Measurements from ENCODE around the gene SFTPA1. TPM values are rescaled to one million over a fixed set of nuclear protein-coding genes. Genes with fewer than 3 reads are reported as not detected.
A peak's percentile ranks its signal among the peaks of the same experiment; 100 is the strongest.
"Not testable (repeated sequence)": the region's sequence is repeated elsewhere in the genome, so short reads cannot be mapped to it uniquely, and the experiment has no call there.

Gene SFTPA1
- total and polyA plus RNA-seq, 9 of the 15 experiments (the other 6 are each of a cell fraction or from before 2014, with no cell fraction given), result 0.04 to 3.5 (median 0.08) TPM; not detected in 5

- POLR2A ChIA-PET; H3K4me2 ChIP-seq (ENCODE audit: insufficient read depth, low read length); H3K4me1 ChIP-seq (replicated peaks in 1 of 2; ENCODE audit: control insufficient read depth in 2 of 2, insufficient read depth in 2 of 2, low read length in 2 of 2); H3K36me3 ChIP-seq (ENCODE audit: control insufficient read depth, insufficient read depth, low read length); BruUV-seq (replicated peaks); FAIRE-seq; in situ Hi-C loops (cut with MboI); H2AFZ ChIP-seq (ENCODE audit: low read depth, low read length); H3K9me1 ChIP-seq (ENCODE audit: control insufficient read depth, insufficient read depth, low read length); H3K27me3 ChIP-seq (ENCODE audit: control insufficient read depth in 2 of 2, insufficient read depth in 2 of 2, low read length in 2 of 2); H4K20me1 ChIP-seq (replicated peaks; ENCODE audit: control insufficient read depth, insufficient read depth, low read length); CTCF ChIA-PET (ENCODE audit: low intra/inter-chr PET ratio); H3K9me3 ChIP-seq (replicated peaks; ENCODE audit: control insufficient read depth, insufficient read depth, low read depth, low read length); ATAC-seq; H3K9ac ChIP-seq (ENCODE audit: insufficient read depth in 1 of 2, low read depth in 2 of 2, low read length in 2 of 2); intact Hi-C loops (cut with micrococcal nuclease); DNase-seq (ENCODE audit: extremely low read depth in 1 of 4, low spot score in 3 of 4); H3K79me2 ChIP-seq (ENCODE audit: control insufficient read depth, insufficient read depth, low read length); H3K4me3 ChIP-seq; H3K27ac ChIP-seq (ENCODE audit: extremely low read depth, low read depth, low read length); TF ChIP-seq JUND (IDR thresholded peaks at IDR 0.05; ENCODE audit: borderline replicate concordance, low read depth, low read length): not testable (repeated sequence)
- 0% methylated on average over 2 of the region's 2 CpGs for WGBS (ENCODE audit: insufficient coverage, low coverage, missing lambda C conversion rate)
- TF ChIP-seq C11orf30 (IDR thresholded peaks at IDR 0.05; ENCODE audit: low read depth) (peak; percentile 11; the same call in 1 of the 2 replicates), SMARCE1 (IDR thresholded peaks at IDR 0.05) (peak; percentile 55; the same call in 1 of the 2 replicates), JUND (tag; IDR thresholded peaks at IDR 0.05; ENCODE audit: borderline replicate concordance, low read depth, low read length) (0 out of 3 replicates have a peak, but pooled peaks have one; percentile 13), PKNOX1 (IDR thresholded peaks at IDR 0.05) (peak; percentile 23; the same call in 1 of the 2 replicates), MEIS2 (IDR thresholded peaks at IDR 0.05; ENCODE audit: partially characterized antibody) (peak; percentile 84), ARID1B (IDR thresholded peaks at IDR 0.05) (peak; percentile 21; the same call in 1 of the 2 replicates), SOX6 (IDR thresholded peaks at IDR 0.05) (peak; percentile 52; the same call in 1 of the 2 replicates), FOXA3 (CRISPR knock-in tag; conservative IDR thresholded peaks at IDR 0.05 in 1 of 2, IDR thresholded peaks at IDR 0.05 in 1 of 2) (peak in 1 of 2 experiments; percentile 77; a peak in 2 of 4 replicates), AFF1 (IDR thresholded peaks at IDR 0.05; ENCODE audit: low read depth in 1 of 2, partially characterized antibody in 2 of 2) (peak in 1 of 2 experiments; percentile 41)
Measured at GRCh38 chr10:79636654-79637199, 26.0 kb downstream of the SFTPA1 start.

Data from K562 (cell line).